ENCODE data around the gene ERC2.

The ERC2 gene

GRCh38 chr3:55678546-55679216 is 789.6 kb downstream of the ERC2 start:
- DNase-seq (ENCODE audit: low read depth) = no peak

DNA sequence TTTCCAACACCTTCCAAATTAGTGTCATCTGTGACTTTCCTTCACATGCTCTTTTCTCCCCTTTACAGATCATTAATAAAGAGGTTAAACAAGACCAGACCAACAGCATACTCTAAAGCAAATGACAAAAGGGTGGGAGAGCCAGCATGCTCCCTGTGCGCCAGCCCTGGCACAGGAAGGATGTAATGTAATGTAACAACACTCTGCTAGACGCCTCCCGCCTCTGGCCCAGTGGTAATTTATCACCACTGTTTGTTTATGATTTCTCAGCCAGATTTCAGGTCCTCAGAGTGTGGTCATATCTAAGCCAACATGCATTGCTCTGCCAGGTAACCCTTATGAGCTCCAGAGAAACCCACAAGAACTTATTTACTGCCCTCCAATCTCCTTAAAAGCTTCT is 791.6 kb downstream of the ERC2 start:
- DNase-seq (ENCODE audit: low read depth) = no peak

DNA sequence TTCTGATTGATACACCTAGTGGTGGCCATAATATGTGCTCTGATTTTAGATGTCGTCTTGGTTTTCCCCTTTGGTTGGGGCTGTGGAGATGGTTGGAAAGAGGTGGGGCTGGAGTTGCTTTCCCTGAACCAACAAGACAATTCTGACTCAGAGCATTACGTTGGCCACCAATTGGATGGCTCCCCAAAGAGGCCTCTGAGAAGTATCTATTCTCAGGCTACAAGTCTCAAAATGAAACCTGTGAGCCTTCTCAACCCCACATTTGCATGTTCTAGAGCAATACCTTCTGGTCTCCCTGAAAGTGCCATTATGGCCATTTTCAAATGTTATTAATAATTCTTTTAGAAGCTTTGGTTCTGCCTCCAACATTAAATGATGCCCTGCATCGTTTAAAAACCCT is 792.8 kb downstream of the ERC2 start:
- DNase-seq (ENCODE audit: low read depth) = no peak

GRCh38 chr3:55673764-55674163 is 794.5 kb downstream of the ERC2 start:
- no peak for DNase-seq (ENCODE audit: low read depth)

- no peak for DNase-seq (ENCODE audit: low read depth)
These were observed 799.1 kb downstream of the ERC2 start for GRCh38 chr3:55669133-55669532.

DNA sequence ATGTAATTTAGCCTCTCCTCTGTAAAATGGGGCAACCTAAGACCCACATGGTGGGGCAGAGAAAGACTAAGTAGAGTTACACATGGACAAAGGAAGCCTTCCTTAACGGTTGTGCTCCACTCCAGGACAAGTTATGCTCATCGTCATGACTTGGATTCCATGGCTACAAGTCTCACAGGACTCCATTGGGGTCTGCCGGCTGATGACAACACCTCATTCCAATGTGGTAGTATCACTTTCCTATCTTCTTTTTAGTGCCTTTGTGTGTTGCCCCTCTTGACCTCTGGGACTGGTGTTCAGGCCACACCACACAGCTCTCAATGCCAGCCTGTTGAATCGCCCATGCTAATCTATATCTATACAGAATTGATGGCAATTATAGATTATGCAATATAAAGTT is 799.9 kb downstream of the ERC2 start:
- DNase-seq (ENCODE audit: low read depth) = no peak

GRCh38 chr3:55664387-55664786 is 803.9 kb downstream of the ERC2 start:
- DNase-seq (ENCODE audit: low read depth) = no peak

- peak; percentile 31 for DNase-seq (ENCODE audit: low read depth)
These were observed 805.6 kb downstream of the ERC2 start for GRCh38 chr3:55662683-55663082.

GRCh38 chr3:55661571-55661970 is 806.7 kb downstream of the ERC2 start:
- no peak for DNase-seq (ENCODE audit: low read depth)

DNA sequence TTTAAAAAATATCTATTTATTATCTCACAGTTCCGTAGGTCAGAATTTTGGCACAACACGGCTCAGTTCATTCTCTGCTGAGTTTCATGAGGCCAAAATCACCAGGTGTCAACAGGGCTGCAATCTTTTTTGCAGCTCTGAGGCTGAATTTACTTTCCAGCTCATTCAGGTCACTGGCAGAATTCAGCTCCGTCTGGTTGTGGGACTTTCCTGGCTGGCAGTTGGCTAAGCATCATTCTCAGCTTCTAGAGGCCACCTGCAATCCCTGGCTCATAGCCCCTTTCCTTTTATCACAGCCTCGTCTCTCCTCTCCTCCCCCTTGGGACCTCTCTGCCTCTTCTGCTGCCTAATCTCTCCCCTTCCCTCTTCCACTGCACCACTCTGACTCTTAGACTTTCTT is 807.1 kb downstream of the ERC2 start:
- DNase-seq (ENCODE audit: low read depth) = no peak

DNA sequence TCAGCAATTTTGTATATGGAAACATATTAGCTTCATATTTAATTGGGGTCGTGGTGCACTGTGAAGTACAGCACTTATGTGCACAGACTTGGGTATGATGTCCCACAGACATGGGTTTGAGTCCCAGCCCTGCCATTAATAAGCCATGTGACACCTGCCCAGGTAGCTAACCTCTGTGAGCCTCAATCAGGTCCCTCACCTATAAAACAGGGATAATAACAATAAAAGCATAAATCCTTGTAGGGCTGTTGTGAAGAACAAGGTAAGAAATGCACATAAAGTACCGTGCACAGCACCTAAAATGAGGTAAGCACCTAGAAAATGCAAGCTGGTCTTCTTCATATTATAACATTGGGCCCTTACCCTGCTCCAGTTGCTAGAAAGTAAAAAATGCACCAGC is 807.6 kb downstream of the ERC2 start:
- DNase-seq (ENCODE audit: low read depth) = no peak

DNA sequence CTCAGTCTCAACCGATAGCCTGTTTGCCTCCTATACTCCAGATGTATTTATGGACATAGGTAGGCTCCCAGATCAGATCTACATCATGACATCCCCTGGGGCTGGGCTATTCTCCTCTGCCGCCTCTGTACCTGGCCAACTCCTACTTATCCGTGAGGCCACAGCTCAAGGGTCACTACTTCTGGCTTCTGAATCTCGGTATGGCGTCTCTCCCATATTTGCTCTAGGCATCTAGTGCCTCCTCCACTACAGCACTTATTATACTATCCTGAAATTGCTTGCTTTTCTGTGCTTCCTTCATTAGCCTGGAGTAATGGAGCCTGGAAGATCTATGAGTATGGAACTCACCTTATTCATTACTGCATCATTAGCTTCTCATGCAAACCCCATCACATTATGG is 808.6 kb downstream of the ERC2 start:
- DNase-seq (ENCODE audit: low read depth) = no peak

DNA sequence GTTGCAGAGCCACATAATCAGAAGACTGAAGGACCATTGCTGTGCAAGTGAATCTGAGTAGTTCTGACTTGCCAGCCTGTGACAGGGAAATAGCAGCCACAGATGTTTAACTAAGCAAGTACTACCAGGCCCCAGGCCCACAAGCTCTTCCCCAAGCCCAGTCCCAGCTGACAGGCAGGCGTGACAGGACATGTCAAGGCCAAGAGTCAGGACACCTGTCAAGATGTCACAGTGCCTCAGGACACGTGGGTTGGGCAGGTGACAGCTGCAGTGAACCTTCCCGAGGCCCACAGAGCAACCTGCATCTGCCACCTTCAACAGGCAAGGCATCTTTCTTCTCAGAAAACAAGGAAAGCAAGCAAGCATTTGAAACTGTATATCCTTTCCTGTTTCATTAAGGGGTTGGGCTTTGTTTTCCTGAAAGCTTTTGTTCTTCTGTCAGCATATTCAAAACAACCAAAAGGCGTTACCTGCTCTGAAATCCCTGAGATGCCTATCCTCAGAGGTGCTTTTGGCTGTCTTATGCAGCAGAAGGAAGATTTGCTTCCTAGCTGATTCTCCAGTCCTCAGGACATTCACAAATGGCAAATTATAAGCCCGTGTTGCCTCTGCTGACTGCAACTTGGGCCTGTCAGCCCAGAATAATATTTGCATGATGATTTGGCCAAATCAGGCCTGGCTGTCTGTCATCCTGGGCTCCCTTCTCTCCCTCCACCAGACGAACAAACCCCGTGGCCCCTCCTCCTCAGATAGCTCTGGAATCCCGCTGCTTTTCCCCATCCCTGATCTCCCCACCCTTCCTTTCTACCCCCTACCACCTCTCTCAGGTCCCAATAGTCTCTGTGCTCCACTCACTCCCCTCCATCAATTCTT is 809.3 kb downstream of the ERC2 start:
- no peak for DNase-seq (ENCODE audit: low read depth)

- DNase-seq (ENCODE audit: low read depth) = no peak
These were observed 810.0 kb downstream of the ERC2 start for GRCh38 chr3:55658270-55658669.

GRCh38 chr3:55655544-55655943 is 812.7 kb downstream of the ERC2 start:
- DNase-seq (ENCODE audit: low read depth) = no peak

DNA sequence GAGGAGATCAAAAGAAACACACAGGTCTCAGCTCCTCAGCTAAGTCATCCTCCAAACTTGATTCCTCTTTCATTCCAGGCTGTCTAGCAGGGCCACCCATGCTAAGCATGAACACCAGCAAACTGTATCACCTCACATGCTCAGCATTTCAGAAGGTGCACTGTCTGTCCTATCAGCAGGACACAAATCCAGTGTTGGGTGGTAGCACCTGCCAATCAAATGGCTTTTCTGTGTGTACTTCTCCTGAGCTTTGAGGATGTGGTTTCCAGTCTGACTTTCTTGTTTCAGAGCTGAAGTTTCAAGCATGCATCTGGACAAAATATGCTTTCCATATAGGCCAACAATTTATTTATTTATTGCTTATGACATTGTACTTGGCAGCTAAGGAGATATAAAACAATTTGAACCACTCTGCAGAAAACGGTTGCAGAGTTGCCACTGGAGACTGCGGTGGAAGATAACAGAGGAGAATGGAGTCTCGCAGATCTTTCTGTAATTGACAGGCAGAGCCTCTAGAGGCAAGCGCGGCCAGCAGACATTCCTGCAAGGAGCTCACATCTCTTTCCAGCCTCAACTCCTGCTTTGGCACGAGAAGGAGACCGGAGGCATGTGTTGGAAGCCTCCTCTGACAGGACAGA is 814.0 kb downstream of the ERC2 start:
- DNase-seq (ENCODE audit: low read depth) = no peak

DNA sequence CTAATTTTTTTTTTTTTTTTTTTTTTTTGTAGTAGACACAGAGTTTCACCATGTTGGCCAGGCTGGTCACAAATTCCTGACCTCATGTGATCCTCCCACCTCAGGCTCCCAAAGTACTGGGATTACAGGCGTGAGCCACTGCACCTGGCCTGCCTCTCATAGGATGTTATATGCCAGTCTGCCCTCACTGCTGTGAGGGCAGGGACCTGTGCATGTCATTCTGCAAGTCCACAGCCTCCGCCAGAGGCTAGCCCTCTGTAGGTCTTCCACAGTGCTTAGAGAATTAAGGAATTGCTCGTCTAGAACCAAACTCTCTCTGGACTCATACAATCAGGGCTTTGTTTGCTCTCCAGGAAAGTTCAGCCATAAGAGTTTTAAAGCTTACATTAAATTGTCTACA is 817.3 kb downstream of the ERC2 start:
- DNase-seq (ENCODE audit: low read depth) = no peak

GRCh38 chr3:55650011-55650410 is 818.3 kb downstream of the ERC2 start:
- DNase-seq (ENCODE audit: low read depth) = no peak

GRCh38 chr3:55649554-55649953 is 818.7 kb downstream of the ERC2 start:
- DNase-seq (ENCODE audit: low read depth) = no peak

GRCh38 chr3:55648591-55649318 is 819.5 kb downstream of the ERC2 start:
- no peak for DNase-seq (ENCODE audit: low read depth)

DNA sequence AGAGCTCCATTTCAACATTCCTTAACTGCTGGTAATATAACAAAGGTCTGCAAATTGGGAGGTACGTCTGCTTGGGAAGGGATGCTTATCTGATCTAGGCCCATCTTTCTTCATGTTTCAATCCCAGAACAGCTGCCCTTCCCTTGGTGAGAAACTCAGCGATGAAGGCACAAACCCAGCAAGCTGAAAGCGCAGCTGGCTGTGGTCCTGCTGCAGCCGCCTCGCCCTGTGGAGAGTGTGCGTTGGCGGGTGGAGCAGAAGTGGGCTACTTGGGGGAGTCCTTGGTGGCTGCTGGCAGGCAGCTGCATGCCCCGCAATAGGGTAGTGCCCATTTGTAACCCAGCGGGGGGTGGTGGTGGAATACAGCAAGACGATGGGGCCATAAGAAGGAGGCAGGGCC is 820.6 kb downstream of the ERC2 start:
- DNase-seq (ENCODE audit: low read depth) = no peak

DNA sequence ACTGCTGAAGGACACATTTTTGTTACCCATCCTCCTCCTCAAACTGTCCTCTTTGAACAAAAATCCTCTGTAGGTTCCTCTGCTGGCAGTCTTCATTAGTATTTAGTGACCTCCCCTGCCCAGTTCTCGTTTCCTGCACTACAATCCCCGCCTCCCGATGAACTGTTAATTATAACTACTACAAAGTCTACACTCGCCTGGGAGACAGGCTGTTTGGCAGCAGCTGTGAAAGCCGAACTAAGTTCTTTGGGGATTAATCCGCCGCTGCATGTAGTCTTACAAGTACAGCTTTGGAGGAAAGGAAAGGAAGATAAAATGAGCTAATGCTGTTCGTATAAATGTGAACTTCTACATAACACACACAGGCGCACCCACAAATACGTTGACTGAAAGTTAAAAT is 821.2 kb downstream of the ERC2 start:
- no peak for DNase-seq (ENCODE audit: low read depth)

GRCh38 chr3:55646121-55646520 is 822.1 kb downstream of the ERC2 start:
- no peak for DNase-seq (ENCODE audit: low read depth)
